ENCODE results near the gene KCNJ16. TPM values are rescaled to one million over a fixed set of nuclear protein-coding genes. Genes with fewer than 3 reads are reported as not detected.

The KCNJ16 gene
- total RNA-seq, 3 donors from 2014 or later = 0.32 to 18.6 (median 1.3) TPM

- H3K27me3 ChIP-seq = no peaks in the 10 kb centered on the region
- no peak for DNase-seq (ENCODE audit: low spot score in 2 of 2)
- no peaks in the 10 kb centered on the region for H3K36me3 ChIP-seq
- H3K4me1 ChIP-seq = no peaks in the 10 kb centered on the region
- no peak overlapping the region for H3K4me3 ChIP-seq
- H3K9me3 ChIP-seq = no peaks in the 10 kb centered on the region
- no peak overlapping the region for H3K27ac ChIP-seq
- intact Hi-C loops (cut with DNase I; ENCODE audit: low total_unique reads) = no loop called here
- TF ChIP-seq POLR2AphosphoS5 (IDR thresholded peaks at IDR 0.05) (peak in 2 of 3 donors; percentile 17 to 71), POLR2A (IDR thresholded peaks at IDR 0.05) (no peak), CTCF (IDR thresholded peaks at IDR 0.05) (no peak)
Measured at GRCh38 chr17:70047619-70048419, 27.2 kb upstream of the KCNJ16 start.

- Histone ChIP-seq H3K27me3 (no peaks in the 10 kb centered on the region), H3K27ac (peak overlapping the region; percentile 26 to 43), H3K36me3 (no peaks in the 10 kb centered on the region), H3K4me1 (no peaks in the 10 kb centered on the region), H3K4me3 (no peak overlapping the region), H3K9me3 (no peaks in the 10 kb centered on the region)
- no peak for DNase-seq (ENCODE audit: low spot score in 2 of 2)
- TF ChIP-seq POLR2A (IDR thresholded peaks at IDR 0.05) (no peak), CTCF (IDR thresholded peaks at IDR 0.05) (no peak), POLR2AphosphoS5 (IDR thresholded peaks at IDR 0.05) (no peak)
- intact Hi-C loops (cut with DNase I; ENCODE audit: low total_unique reads) = no loop called here
Measured at GRCh38 chr17:70049801-70050591, 25.0 kb upstream of the KCNJ16 start.

GRCh38 chr17:70050931-70051330 lies 24.1 kb upstream of the KCNJ16 start:
- intact Hi-C loops (cut with DNase I; ENCODE audit: low total_unique reads) = no loop called here
- no peak for TF ChIP-seq POLR2AphosphoS5 (IDR thresholded peaks at IDR 0.05)
- no peaks in the 10 kb centered on the region for H3K27me3 ChIP-seq
- peak overlapping the region in 1 of 3 donors; percentile 29 for H3K4me3 ChIP-seq
- DNase-seq (ENCODE audit: low spot score in 2 of 2) = no peak
- no peaks in the 10 kb centered on the region for H3K9me3 ChIP-seq
- H3K36me3 ChIP-seq = no peaks in the 10 kb centered on the region
- no peaks in the 10 kb centered on the region for H3K4me1 ChIP-seq
- no peak overlapping the region for H3K27ac ChIP-seq

GRCh38 chr17:70053241-70054234 lies 21.5 kb upstream of the KCNJ16 start:
- no peak for DNase-seq (ENCODE audit: low spot score in 2 of 2)
- H3K27ac ChIP-seq = peak overlapping the region in 1 of 2 donors; percentile 33
- H3K36me3 ChIP-seq = no peaks in the 10 kb centered on the region
- intact Hi-C loops (cut with DNase I; ENCODE audit: low total_unique reads) = no loop called here
- H3K4me3 ChIP-seq = peak overlapping the region; percentile 12 to 39 (median 29)
- no peaks in the 10 kb centered on the region for H3K27me3 ChIP-seq
- no peaks in the 10 kb centered on the region for H3K9me3 ChIP-seq
- TF ChIP-seq POLR2A (IDR thresholded peaks at IDR 0.05) (no peak), CTCF (IDR thresholded peaks at IDR 0.05) (no peak), POLR2AphosphoS5 (IDR thresholded peaks at IDR 0.05) (no peak)
- H3K4me1 ChIP-seq = no peaks in the 10 kb centered on the region

GRCh38 chr17:70055000-70055399 lies 20.0 kb upstream of the KCNJ16 start:
- no peaks in the 10 kb centered on the region for H3K4me1 ChIP-seq
- DNase-seq (ENCODE audit: low spot score in 2 of 2) = no peak
- H3K4me3 ChIP-seq = peak overlapping the region in 1 of 3 donors; percentile 29
- no peaks in the 10 kb centered on the region for H3K27me3 ChIP-seq
- H3K36me3 ChIP-seq = no peaks in the 10 kb centered on the region
- no peak overlapping the region for H3K27ac ChIP-seq
- intact Hi-C loops (cut with DNase I; ENCODE audit: low total_unique reads) = no loop called here
- TF ChIP-seq CTCF (IDR thresholded peaks at IDR 0.05) (no peak), POLR2AphosphoS5 (IDR thresholded peaks at IDR 0.05) (no peak), POLR2A (IDR thresholded peaks at IDR 0.05) (no peak)
- no peaks in the 10 kb centered on the region for H3K9me3 ChIP-seq

All from breast epithelium (tissue), 4 donors.